ENCODE measurements around the gene LYZL2.

- TF ChIP-seq, protein P1, sequence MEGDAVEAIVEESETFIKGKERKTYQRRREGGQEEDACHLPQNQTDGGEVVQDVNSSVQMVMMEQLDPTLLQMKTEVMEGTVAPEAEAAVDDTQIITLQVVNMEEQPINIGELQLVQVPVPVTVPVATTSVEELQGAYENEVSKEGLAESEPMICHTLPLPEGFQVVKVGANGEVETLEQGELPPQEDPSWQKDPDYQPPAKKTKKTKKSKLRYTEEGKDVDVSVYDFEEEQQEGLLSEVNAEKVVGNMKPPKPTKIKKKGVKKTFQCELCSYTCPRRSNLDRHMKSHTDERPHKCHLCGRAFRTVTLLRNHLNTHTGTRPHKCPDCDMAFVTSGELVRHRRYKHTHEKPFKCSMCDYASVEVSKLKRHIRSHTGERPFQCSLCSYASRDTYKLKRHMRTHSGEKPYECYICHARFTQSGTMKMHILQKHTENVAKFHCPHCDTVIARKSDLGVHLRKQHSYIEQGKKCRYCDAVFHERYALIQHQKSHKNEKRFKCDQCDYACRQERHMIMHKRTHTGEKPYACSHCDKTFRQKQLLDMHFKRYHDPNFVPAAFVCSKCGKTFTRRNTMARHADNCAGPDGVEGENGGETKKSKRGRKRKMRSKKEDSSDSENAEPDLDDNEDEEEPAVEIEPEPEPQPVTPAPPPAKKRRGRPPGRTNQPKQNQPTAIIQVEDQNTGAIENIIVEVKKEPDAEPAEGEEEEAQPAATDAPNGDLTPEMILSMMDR (IDR thresholded peaks at IDR 0.05; ENCODE audit: extremely low read depth in 1 of 2, insufficient read depth in 1 of 2, low read depth in 1 of 2, low read length in 2 of 2), result no peak
- TF ChIP-seq POLR2A (IDR thresholded peaks at IDR 0.05; ENCODE audit: low read depth, low read length) (no peak), JUN (IDR thresholded peaks at IDR 0.05; ENCODE audit: borderline replicate concordance, insufficient read depth, insufficient read length, low read depth) (no peak), MAX (IDR thresholded peaks at IDR 0.05; ENCODE audit: insufficient read depth, insufficient read length) (no peak), POLR2AphosphoS5 (IDR thresholded peaks at IDR 0.05; ENCODE audit: insufficient read depth, low read depth, low read length) (no peak)
Observed at GRCh38 chr10:30587522-30588031, 42.0 kb downstream of the LYZL2 start.
